ENCODE results near the gene HERPUD1. TPM values are rescaled to one million over a fixed set of nuclear protein-coding genes. Genes with fewer than 3 reads are reported as not detected.

The HERPUD1 gene
- total RNA-seq, 1 experiment from 2014 or later: 30.8 TPM

GRCh38 chr16:56927471-56927870 is 4.5 kb upstream of the HERPUD1 start (continued):
- TF ChIP-seq PREB (CRISPR knock-in tag; IDR thresholded peaks at IDR 0.05; ENCODE audit: borderline replicate concordance) (no peak), ESRRA (CRISPR knock-in tag; IDR thresholded peaks at IDR 0.05; ENCODE audit: borderline replicate concordance) (no peak), ATF3 (CRISPR knock-in tag; conservative IDR thresholded peaks at IDR 0.05) (no peak), MAX (CRISPR knock-in tag; IDR thresholded peaks at IDR 0.05) (no peak), IRF1 (CRISPR knock-in tag; IDR thresholded peaks at IDR 0.05) (no peak), ATF1 (CRISPR knock-in tag; IDR thresholded peaks at IDR 0.05) (no peak), TCF7 (CRISPR knock-in tag; IDR thresholded peaks at IDR 0.05; ENCODE audit: low read depth) (no peak)
- TF ChIP-seq, protein P1, sequence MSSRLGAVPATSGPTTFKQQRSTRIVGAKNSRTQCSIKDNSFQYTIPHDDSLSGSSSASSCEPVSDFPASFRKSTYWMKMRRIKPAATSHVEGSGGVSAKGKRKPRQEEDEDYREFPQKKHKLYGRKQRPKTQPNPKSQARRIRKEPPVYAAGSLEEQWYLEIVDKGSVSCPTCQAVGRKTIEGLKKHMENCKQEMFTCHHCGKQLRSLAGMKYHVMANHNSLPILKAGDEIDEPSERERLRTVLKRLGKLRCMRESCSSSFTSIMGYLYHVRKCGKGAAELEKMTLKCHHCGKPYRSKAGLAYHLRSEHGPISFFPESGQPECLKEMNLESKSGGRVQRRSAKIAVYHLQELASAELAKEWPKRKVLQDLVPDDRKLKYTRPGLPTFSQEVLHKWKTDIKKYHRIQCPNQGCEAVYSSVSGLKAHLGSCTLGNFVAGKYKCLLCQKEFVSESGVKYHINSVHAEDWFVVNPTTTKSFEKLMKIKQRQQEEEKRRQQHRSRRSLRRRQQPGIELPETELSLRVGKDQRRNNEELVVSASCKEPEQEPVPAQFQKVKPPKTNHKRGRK (CRISPR knock-in tag; IDR thresholded peaks at IDR 0.05; ENCODE audit: borderline replicate concordance): no peak

- Mint-ChIP-seq H3K9me3 (no peaks in the 10 kb centered on the region; the same call in 1 of the 2 replicates), H3K27me3 (ENCODE audit: low read depth) (no peaks in the 10 kb centered on the region), H3K4me3 (no peak overlapping the region), H3K27ac (no peak overlapping the region), H3K4me1 (peaks cover 26% of the 10 kb centered on the region), H3K36me3 (no peaks in the 10 kb centered on the region)
- ATAC-seq: no peak
- DNase-seq (ENCODE audit: low spot score): no peak
- POLR2A ChIA-PET: no interaction called here
- no peak for TF ChIP-seq OVOL2 (CRISPR knock-in tag; IDR thresholded peaks at IDR 0.05; ENCODE audit: borderline replicate concordance)
- TF ChIP-seq ZNF138 (CRISPR knock-in tag; conservative IDR thresholded peaks at IDR 0.05): no peak
- TF ChIP-seq, protein P2, sequence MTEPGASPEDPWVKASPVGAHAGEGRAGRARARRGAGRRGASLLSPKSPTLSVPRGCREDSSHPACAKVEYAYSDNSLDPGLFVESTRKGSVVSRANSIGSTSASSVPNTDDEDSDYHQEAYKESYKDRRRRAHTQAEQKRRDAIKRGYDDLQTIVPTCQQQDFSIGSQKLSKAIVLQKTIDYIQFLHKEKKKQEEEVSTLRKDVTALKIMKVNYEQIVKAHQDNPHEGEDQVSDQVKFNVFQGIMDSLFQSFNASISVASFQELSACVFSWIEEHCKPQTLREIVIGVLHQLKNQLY (CRISPR knock-in tag; IDR thresholded peaks at IDR 0.05): no peak
- TF ChIP-seq NR1H2 (CRISPR knock-in tag; IDR thresholded peaks at IDR 0.05): no peak
- TF ChIP-seq, protein P3, sequence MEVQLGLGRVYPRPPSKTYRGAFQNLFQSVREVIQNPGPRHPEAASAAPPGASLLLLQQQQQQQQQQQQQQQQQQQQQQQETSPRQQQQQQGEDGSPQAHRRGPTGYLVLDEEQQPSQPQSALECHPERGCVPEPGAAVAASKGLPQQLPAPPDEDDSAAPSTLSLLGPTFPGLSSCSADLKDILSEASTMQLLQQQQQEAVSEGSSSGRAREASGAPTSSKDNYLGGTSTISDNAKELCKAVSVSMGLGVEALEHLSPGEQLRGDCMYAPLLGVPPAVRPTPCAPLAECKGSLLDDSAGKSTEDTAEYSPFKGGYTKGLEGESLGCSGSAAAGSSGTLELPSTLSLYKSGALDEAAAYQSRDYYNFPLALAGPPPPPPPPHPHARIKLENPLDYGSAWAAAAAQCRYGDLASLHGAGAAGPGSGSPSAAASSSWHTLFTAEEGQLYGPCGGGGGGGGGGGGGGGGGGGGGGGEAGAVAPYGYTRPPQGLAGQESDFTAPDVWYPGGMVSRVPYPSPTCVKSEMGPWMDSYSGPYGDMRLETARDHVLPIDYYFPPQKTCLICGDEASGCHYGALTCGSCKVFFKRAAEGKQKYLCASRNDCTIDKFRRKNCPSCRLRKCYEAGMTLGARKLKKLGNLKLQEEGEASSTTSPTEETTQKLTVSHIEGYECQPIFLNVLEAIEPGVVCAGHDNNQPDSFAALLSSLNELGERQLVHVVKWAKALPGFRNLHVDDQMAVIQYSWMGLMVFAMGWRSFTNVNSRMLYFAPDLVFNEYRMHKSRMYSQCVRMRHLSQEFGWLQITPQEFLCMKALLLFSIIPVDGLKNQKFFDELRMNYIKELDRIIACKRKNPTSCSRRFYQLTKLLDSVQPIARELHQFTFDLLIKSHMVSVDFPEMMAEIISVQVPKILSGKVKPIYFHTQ (CRISPR knock-in tag; IDR thresholded peaks at IDR 0.05): no peak
- TF ChIP-seq, protein P4, sequence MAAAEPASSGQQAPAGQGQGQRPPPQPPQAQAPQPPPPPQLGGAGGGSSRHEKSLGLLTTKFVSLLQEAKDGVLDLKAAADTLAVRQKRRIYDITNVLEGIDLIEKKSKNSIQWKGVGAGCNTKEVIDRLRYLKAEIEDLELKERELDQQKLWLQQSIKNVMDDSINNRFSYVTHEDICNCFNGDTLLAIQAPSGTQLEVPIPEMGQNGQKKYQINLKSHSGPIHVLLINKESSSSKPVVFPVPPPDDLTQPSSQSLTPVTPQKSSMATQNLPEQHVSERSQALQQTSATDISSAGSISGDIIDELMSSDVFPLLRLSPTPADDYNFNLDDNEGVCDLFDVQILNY (CRISPR knock-in tag; IDR thresholded peaks at IDR 0.05): no peak
- TF ChIP-seq RORB (CRISPR knock-in tag; IDR thresholded peaks at IDR 0.05): no peak
- no peak for TF ChIP-seq SP1 (CRISPR knock-in tag; conservative IDR thresholded peaks at IDR 0.05)
- no peak for TF ChIP-seq ATF1 (CRISPR knock-in tag; IDR thresholded peaks at IDR 0.05)
- no peak for TF ChIP-seq IRF2 (CRISPR knock-in tag; IDR thresholded peaks at IDR 0.05; ENCODE audit: borderline replicate concordance, low read depth)
- TF ChIP-seq, protein P5, sequence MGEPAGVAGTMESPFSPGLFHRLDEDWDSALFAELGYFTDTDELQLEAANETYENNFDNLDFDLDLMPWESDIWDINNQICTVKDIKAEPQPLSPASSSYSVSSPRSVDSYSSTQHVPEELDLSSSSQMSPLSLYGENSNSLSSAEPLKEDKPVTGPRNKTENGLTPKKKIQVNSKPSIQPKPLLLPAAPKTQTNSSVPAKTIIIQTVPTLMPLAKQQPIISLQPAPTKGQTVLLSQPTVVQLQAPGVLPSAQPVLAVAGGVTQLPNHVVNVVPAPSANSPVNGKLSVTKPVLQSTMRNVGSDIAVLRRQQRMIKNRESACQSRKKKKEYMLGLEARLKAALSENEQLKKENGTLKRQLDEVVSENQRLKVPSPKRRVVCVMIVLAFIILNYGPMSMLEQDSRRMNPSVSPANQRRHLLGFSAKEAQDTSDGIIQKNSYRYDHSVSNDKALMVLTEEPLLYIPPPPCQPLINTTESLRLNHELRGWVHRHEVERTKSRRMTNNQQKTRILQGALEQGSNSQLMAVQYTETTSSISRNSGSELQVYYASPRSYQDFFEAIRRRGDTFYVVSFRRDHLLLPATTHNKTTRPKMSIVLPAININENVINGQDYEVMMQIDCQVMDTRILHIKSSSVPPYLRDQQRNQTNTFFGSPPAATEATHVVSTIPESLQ (CRISPR knock-in tag; IDR thresholded peaks at IDR 0.05): no peak
- TF ChIP-seq ZNF396 (CRISPR knock-in tag; IDR thresholded peaks at IDR 0.05; ENCODE audit: borderline replicate concordance): no peak
- no peak for TF ChIP-seq ZNF425 (CRISPR knock-in tag; conservative IDR thresholded peaks at IDR 0.05)
- CTCF ChIA-PET: interaction anchor here (2.4 kb wide), 1 partner anchor 35 kb away, joined by 10 read pairs; no protein-coding TSS in a partner anchor
Observed at GRCh38 chr16:56929639-56930038, 2.3 kb upstream of the HERPUD1 start.

All from WTC11 (cell line).